GM21619 (cell line): Measurements from ENCODE around the gene CTAGE4.
"Not testable (repeated sequence)": the region's sequence is repeated elsewhere in the genome, so short reads cannot be mapped to it uniquely, and the experiment has no call there.

Experiments
- ATAC-seq: cut with Tn5 transposase; IDR thresholded peaks from one replicate; pipeline ENCODE4 v1.9.1; 2021; ENCODE audit not compliant: unreplicated experiment

CTAGE4 gene

DNA sequence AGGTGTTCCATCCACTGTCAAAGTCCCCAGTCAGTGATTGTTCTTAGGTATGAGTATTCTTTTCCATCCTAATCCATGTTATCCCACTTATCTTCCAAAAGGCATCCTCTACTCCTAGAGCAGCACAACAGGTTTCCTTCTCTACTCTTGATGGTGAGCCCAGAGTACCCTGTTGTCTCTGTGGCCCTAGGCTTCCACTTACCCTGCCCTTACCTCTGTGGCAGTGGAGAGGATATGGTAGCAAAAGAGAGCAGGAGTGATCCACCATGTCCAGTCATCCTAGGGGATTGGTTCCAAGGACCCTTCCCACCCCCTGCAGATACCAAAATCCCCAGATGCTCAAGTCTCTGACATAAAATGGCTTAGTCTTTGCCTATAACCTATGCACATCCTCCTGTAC lies 33.9 kb downstream of the CTAGE4 start:
- ATAC-seq = not testable (repeated sequence)

DNA sequence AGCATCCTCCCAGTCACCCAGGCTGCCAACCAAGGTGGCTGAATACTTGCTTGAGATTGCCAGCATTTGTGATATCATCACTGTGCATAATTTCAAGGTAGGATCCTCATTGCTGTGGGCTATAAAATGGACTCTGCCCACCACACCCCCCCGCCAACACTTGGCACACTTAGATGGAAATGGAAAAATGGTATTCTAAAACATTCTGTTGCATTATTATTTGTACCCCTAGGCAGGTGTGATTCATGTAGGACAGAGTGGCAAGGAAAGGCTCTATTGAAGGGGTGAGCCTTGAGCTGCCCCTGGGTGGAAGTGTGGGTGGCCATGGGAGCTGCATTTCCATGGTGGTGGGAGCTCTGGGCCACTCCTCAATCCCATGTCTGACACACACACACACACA lies 35.3 kb downstream of the CTAGE4 start:
- not testable (repeated sequence) for ATAC-seq

DNA sequence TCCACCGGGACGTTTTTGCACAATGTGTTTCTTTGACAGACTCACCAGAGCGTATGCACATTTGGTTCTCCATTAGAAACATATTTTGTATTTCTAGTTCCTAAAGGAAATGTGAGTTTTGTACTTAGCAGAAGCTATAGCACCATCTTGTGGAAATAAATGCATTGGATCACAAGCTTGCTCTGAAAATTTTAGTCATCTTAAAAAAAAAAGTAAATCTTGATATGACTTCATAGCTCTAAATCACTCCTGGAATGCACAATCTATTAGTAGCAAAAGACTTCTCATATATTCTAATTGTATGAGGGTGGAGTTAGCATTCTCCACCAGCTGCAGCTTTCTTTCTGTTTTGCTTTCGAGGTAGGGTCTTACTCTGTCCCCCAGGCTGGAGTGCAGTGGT lies 35.9 kb downstream of the CTAGE4 start:
- ATAC-seq = peak; percentile 43

DNA sequence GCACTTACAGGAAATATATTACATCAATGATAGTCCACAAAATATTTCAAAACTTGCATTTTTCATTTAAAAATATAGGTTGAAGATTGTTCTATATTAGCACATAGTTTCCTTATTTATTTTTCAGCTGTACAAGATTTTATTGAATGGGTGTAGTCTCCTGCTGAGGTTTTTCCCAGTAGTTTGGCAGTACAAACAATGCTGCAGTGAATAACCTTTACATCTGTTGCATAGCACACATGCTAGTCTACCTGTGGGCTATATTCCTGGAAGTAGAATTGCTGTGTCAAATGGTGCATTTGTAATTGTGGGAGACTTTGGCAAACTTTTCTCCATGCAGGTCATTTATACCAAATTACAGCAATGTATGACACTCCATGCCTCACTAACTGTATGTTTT lies 37.3 kb downstream of the CTAGE4 start:
- not testable (repeated sequence) for ATAC-seq

DNA sequence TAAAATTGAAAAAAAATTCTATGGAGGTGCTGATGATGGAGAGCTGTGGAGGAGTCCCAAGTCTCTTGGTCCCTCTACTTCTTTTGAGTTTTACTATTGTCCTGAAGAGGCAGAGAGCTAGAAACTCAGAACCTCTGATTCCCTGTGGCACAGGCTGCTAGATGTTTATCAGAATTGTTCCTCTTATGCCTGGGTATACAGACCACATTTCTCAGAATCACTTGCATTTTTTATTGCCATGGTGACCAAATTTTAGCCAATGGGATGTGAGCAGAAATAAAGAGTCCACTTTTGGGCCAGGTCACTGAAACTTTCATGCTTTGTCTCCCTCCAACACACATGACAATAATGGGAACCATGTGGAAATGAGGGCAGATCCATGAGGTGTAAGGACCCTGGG lies 40.4 kb downstream of the CTAGE4 start:
- ATAC-seq = not testable (repeated sequence)

DNA sequence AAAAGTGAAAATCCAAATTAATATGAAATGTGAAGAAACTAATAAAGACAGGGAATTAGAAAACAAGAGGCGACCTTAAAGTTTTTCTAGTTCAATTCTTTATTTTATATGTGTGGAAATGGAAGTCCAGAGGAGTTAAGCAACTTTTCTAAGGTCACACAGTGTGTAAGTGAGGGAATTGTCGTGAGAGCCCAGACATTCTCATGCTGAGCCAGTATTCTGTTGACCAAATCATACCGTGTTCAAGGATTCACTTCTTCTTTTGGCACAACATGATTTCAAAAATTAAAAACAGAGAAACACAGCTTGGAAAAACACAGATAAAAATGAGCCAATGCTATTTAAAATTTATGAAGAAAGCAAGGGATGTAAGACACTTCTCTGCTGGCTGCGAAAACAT lies 43.6 kb downstream of the CTAGE4 start:
- not testable (repeated sequence) for ATAC-seq

DNA sequence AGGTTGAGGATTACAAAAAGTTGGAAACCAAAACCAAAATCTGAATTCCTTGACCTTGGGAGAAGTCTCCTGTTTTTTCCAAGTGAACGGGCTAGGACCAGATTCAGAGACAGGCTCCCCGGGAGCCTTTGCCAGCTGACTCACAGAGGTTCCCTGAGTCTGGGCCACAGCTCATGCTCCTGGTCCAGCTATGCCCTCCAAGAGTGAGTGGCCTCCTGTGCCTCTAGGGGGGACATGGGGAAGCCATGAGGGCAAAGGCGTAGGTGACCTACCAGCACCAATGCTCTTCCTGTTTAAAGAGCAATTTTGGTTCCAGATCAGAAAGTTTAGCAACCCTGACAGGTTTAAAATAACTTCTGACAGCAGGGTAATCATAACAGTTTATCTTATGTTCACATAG lies 45.5 kb downstream of the CTAGE4 start:
- not testable (repeated sequence) for ATAC-seq

DNA sequence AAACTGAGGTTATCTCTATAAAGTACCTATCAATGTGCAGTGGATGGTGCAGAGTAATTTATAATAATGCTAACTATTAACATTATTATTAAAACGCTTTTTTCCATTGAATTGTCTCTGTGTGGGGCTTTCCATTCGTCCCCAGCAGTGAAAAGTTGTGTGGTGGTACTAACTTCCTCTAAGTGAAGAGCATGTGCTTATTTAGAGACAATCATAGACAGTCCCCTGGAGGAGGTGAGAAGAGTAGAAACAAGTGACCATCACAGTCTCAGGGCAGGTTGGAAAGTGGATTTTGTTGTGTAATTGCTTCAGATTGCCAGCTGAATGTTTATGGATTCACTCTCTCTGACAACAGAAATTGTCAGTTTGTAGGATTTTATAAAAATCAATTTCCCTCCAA lies 47.8 kb downstream of the CTAGE4 start:
- not testable (repeated sequence) for ATAC-seq

DNA sequence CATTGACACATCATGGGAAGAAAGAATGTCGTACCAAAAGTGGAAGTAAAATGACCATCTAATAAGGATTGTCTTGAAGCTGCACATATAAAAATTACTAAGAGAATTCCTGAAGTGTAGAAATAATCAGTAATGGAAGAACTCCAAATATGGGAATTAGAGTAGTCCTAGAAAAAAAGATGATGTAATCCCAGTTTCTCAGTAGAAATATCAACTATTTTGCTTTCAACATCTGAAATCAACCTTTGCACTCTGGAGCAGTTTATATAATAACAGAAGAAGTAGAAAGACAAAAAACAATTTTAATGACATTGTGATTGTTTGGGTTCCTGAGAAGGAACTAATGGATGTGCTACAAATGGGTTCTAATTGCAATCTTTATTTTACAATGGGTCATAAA lies 49.8 kb downstream of the CTAGE4 start:
- not testable (repeated sequence) for ATAC-seq
